T-helper 2 cell treated with Interferon-gamma antibody and Interleukin-4, amounts not matched to agents 100 ng/mL and 5 ng/mL, for 36 hours (primary cell): ENCODE measurements around the gene TRIM8. TPM values are rescaled to one million over a fixed set of nuclear protein-coding genes. Genes with fewer than 3 reads are reported as not detected.

Experiments used
- intact Hi-C: fragments of 100-400 bp; cut with micrococcal nuclease; formaldehyde crosslinking; loops from one replicate; pipeline ENCODE4 v1.15.1; 2023
- total RNA-seq: library from RNA; stranded (reverse); gene quantifications from 2 replicates; pipeline ENCODE4 v1.2.3, GENCODE V29; 2022

Gene TRIM8
- total RNA-seq, 1 donor from 2014 or later: 53.7 TPM

- intact Hi-C loops: no loop called here
These were observed 28.1 kb upstream of the TRIM8 start for GRCh38 chr10:102616066-102616770.

GRCh38 chr10:102617041-102617440, 27.2 kb upstream of the TRIM8 start:
- intact Hi-C loops: no loop called here

- intact Hi-C loops: no loop called here
These were observed 26.5 kb upstream of the TRIM8 start for GRCh38 chr10:102617816-102618215.

- intact Hi-C loops: no loop called here
These were observed 24.8 kb upstream of the TRIM8 start for GRCh38 chr10:102619281-102619981.

GRCh38 chr10:102620138-102620590, 24.1 kb upstream of the TRIM8 start:
- intact Hi-C loops: no loop called here

GRCh38 chr10:102620591-102621442, 23.5 kb upstream of the TRIM8 start:
- intact Hi-C loops: no loop called here

GRCh38 chr10:102621443-102622325, 22.6 kb upstream of the TRIM8 start:
- intact Hi-C loops: no loop called here

GRCh38 chr10:102624094-102624493, 20.2 kb upstream of the TRIM8 start:
- intact Hi-C loops: no loop called here

- intact Hi-C loops: no loop called here
These were observed 19.3 kb upstream of the TRIM8 start for GRCh38 chr10:102624751-102625645.

GRCh38 chr10:102626026-102626685, 18.1 kb upstream of the TRIM8 start:
- intact Hi-C loops: no loop called here

- intact Hi-C loops: no loop called here
These were observed 17.0 kb upstream of the TRIM8 start for GRCh38 chr10:102627291-102627735.

GRCh38 chr10:102627736-102628293, 16.5 kb upstream of the TRIM8 start:
- intact Hi-C loops: no loop called here

- intact Hi-C loops: no loop called here
These were observed 15.8 kb upstream of the TRIM8 start for GRCh38 chr10:102628451-102628911.

- intact Hi-C loops: no loop called here
These were observed 14.3 kb upstream of the TRIM8 start for GRCh38 chr10:102629661-102630614.

- intact Hi-C loops: no loop called here
These were observed 13.6 kb upstream of the TRIM8 start for GRCh38 chr10:102630663-102631062.

- intact Hi-C loops: no loop called here
These were observed 12.5 kb upstream of the TRIM8 start for GRCh38 chr10:102631525-102632393.
